PC-9 (cell line): ENCODE data around the gene AADAC. TPM values are rescaled to one million over a fixed set of nuclear protein-coding genes. Genes with fewer than 3 reads are reported as not detected.
A peak's percentile ranks its signal among the peaks of the same experiment; 100 is the strongest.

Experiments
- BruUV-seq: library from RNA; stranded (reverse); fragments of 400-500 nt; replicated peaks from 2 replicates; lab custom pipeline; 2021; lab: Mats Ljungman, UMichigan
- CTCF ChIA-PET: fragments of 300-600 bp; sonication (Branson Sonifier 250); formaldehyde crosslinking; loops from one replicate; lab custom pipeline; 2022; ENCODE audit warnings: antibody characterized with exemption; lab: Charles Lee
- POLR2A ChIA-PET: fragments of 300-600 bp; sonication (Branson Sonifier 250); formaldehyde crosslinking; loops from one replicate; lab custom pipeline; 2022; ENCODE audit warnings: antibody characterized with exemption; ENCODE audit not compliant: unreplicated experiment; lab: Charles Lee
- DNase-seq, 2 experiments: peaks; one replicate each; pipeline versions ENCODE4 v3.0.0 to v3.0.0-alpha.2; 2015 to 2022; ENCODE audit warnings: mixed read lengths in 1 of 2
- H2AFZ ChIP-seq: fragments of 200-600 bp; sonication (generic); 2 replicates; pipeline ENCODE4 v1.8.1; 2017; ENCODE audit warnings: antibody characterized with exemption
- H3F3A ChIP-seq: fragments of 200-600 bp; sonication (generic); 2 replicates; pipeline ENCODE4 v1.8.1; 2017; ENCODE audit warnings: antibody characterized with exemption, mild to moderate bottlenecking, low read depth; ENCODE audit not compliant: insufficient read depth
- H3K27ac ChIP-seq: fragments of 200-600 bp; sonication (generic); 2 replicates; pipeline ENCODE4 v1.6.1; 2016; ENCODE audit warnings: mixed run types
- H3K27me3 ChIP-seq: fragments of 200-600 bp; sonication (generic); 2 replicates; pipeline ENCODE4 v1.6.1; 2016; ENCODE audit warnings: low read depth, mixed run types; ENCODE audit not compliant: insufficient read depth
- H3K36me3 ChIP-seq: fragments of 200-600 bp; sonication (generic); 2 replicates; pipeline ENCODE4 v1.6.1; 2016; ENCODE audit warnings: low read depth, mixed run types
- H3K4me1 ChIP-seq: fragments of 200-600 bp; sonication (generic); replicated peaks from 2 replicates; pipeline ENCODE4 v1.6.1; 2016; ENCODE audit warnings: mixed run types; ENCODE audit not compliant: insufficient read depth
- H3K4me2 ChIP-seq: fragments of 200-600 bp; sonication (generic); 2 replicates; pipeline ENCODE4 v1.6.1; 2017; ENCODE audit warnings: mixed run types
- H3K4me3 ChIP-seq: fragments of 200-600 bp; sonication (generic); 2 replicates; pipeline ENCODE4 v1.6.1; 2016; ENCODE audit warnings: mixed run types
- H3K79me2 ChIP-seq: fragments of 200-600 bp; sonication (generic); 2 replicates; pipeline ENCODE4 v1.6.1; 2017; ENCODE audit warnings: low read depth, mixed run types
- H3K9me2 ChIP-seq: fragments of 200-600 bp; sonication (generic); 2 replicates; pipeline ENCODE4 v1.8.1; 2017; ENCODE audit warnings: mild to moderate bottlenecking; ENCODE audit not compliant: insufficient read depth
- H3K9me3 ChIP-seq: fragments of 200-600 bp; sonication (generic); 2 replicates; pipeline ENCODE4 v1.8.1; 2016; ENCODE audit warnings: low read depth; ENCODE audit not compliant: insufficient read depth
- H4K20me1 ChIP-seq: fragments of 200-600 bp; sonication (generic); 2 replicates; pipeline ENCODE4 v1.8.1; 2017; ENCODE audit not compliant: insufficient read depth
- CTCF ChIP-seq: fragments of 200-600 bp; sonication (generic); conservative IDR thresholded peaks from 2 replicates; pipeline ENCODE4 v1.6.1; 2017; ENCODE audit warnings: mixed run types, antibody characterized with exemption, mild to moderate bottlenecking, moderate library complexity
- EZH2 ChIP-seq: fragments of 200-600 bp; sonication (generic); IDR thresholded peaks from 2 replicates; pipeline ENCODE4 v1.8.0; 2017; ENCODE audit warnings: antibody characterized with exemption, low read depth
- intact Hi-C: fragments of 100-400 bp; cut with micrococcal nuclease; formaldehyde crosslinking; loops from one replicate; pipeline ENCODE4 v1.10.0; 2022; ENCODE audit not compliant: unreplicated experiment
- total RNA-seq: library from RNA; stranded (reverse); gene quantifications from 2 replicates; pipeline ENCODE4 v1.2.3, GENCODE V29; 2021

The AADAC gene
- total RNA-seq, 1 experiment from 2014 or later = 4.7 TPM

- TF ChIP-seq EZH2 (no peak), CTCF (no peak)
- Histone ChIP-seq H3K27ac (no peak overlapping the region), H3K4me1 (peaks cover 13% of the 10 kb centered on the region), H4K20me1 (no peaks in the 10 kb centered on the region), H3K9me3 (no peaks in the 10 kb centered on the region), H2AFZ (no peak overlapping the region), H3K79me2 (no peaks in the 10 kb centered on the region), H3K9me2 (no peaks in the 10 kb centered on the region), H3K27me3 (no peaks in the 10 kb centered on the region), H3K4me2 (no peak overlapping the region), H3F3A (peaks cover 8% of the 10 kb centered on the region), H3K36me3 (no peaks in the 10 kb centered on the region), H3K4me3 (no peak overlapping the region)
- ChIA-PET CTCF (no interaction called here), POLR2A (no interaction called here)
- DNase-seq = no peak
- intact Hi-C loops = no loop called here
- no TSS peak for BruUV-seq
Measured at GRCh38 chr3:151814588-151814987, 672 bp downstream of the AADAC start.

- intact Hi-C loops = no loop called here
- Histone ChIP-seq H2AFZ (peak overlapping the region; percentile 1; the same call in 1 of the 2 replicates), H3K27ac (peak overlapping the region; percentile 29), H3K79me2 (no peaks in the 10 kb centered on the region), H3K36me3 (no peaks in the 10 kb centered on the region), H3K9me3 (no peaks in the 10 kb centered on the region), H3K4me2 (peak overlapping the region; percentile 29), H3F3A (peaks cover 8% of the 10 kb centered on the region), H4K20me1 (no peaks in the 10 kb centered on the region), H3K27me3 (no peaks in the 10 kb centered on the region), H3K4me1 (peaks cover 13% of the 10 kb centered on the region), H3K4me3 (no peak overlapping the region), H3K9me2 (no peaks in the 10 kb centered on the region)
- TF ChIP-seq EZH2 (no peak), CTCF (no peak)
- ChIA-PET CTCF (no interaction called here), POLR2A (interaction anchor here (0.6 to 0.7 kb wide), 3 partner anchors 13 to 28 kb away, joined by 4 to 9 read pairs (median 8); no protein-coding TSS in a partner anchor)
- BruUV-seq = no TSS peak
- DNase-seq = peak; percentile 70 to 76
Measured at GRCh38 chr3:151816091-151816604, 2.2 kb downstream of the AADAC start.

GRCh38 chr3:151817473-151817872 lies 3.6 kb downstream of the AADAC start:
- CTCF ChIA-PET = no interaction called here
- no peak overlapping the region for H2AFZ ChIP-seq
- no peak overlapping the region for H3K4me3 ChIP-seq
- no peaks in the 10 kb centered on the region for H3K9me3 ChIP-seq
- intact Hi-C loops = no loop called here
- DNase-seq = no peak
- no peak overlapping the region for H3K4me2 ChIP-seq
- H3K4me1 ChIP-seq = peaks cover 13% of the 10 kb centered on the region
- POLR2A ChIA-PET = no interaction called here
- peaks cover 8% of the 10 kb centered on the region for H3F3A ChIP-seq
- no TSS peak for BruUV-seq
- TF ChIP-seq EZH2 = no peak
- no peak for TF ChIP-seq CTCF
- H3K9me2 ChIP-seq = no peaks in the 10 kb centered on the region
- no peak overlapping the region for H3K27ac ChIP-seq
- no peaks in the 10 kb centered on the region for H3K36me3 ChIP-seq
- H4K20me1 ChIP-seq = no peaks in the 10 kb centered on the region
- H3K79me2 ChIP-seq = no peaks in the 10 kb centered on the region
- H3K27me3 ChIP-seq = no peaks in the 10 kb centered on the region
